ENCODE measurements around the gene SLC3A2. TPM values are rescaled to one million over a fixed set of nuclear protein-coding genes. Genes with fewer than 3 reads are reported as not detected.

SLC3A2 gene
- total RNA-seq, 1 donor from 2014 or later = 147 TPM

GRCh38 chr11:62922653-62923431, 42.1 kb downstream of the SLC3A2 start:
- peaks cover 8% of the 10 kb centered on the region for H3K36me3 Mint-ChIP-seq (ENCODE audit: low read depth, unreplicated experiment)
- peaks cover 25% of the 10 kb centered on the region for H3K4me1 Mint-ChIP-seq (ENCODE audit: unreplicated experiment)
- no peaks in the 10 kb centered on the region for H3K9me3 Mint-ChIP-seq (ENCODE audit: unreplicated experiment)
- peaks cover 13% of the 10 kb centered on the region for H3K27me3 Mint-ChIP-seq (ENCODE audit: unreplicated experiment)
- no peak overlapping the region for H3K27ac Mint-ChIP-seq (ENCODE audit: unreplicated experiment)
- peak overlapping the region; percentile 75 for H3K4me3 Mint-ChIP-seq (ENCODE audit: unreplicated experiment)
- DNase-seq (ENCODE audit: low spot score) = peak; percentile 54
- TF ChIP-seq CTCF (IDR thresholded peaks at IDR 0.05; ENCODE audit: unreplicated experiment) = peak; percentile 38

- H3K27me3 Mint-ChIP-seq (ENCODE audit: unreplicated experiment) = peaks cover 15% of the 10 kb centered on the region
- H3K27ac Mint-ChIP-seq (ENCODE audit: unreplicated experiment) = no peak overlapping the region
- H3K4me3 Mint-ChIP-seq (ENCODE audit: unreplicated experiment) = peak overlapping the region; percentile 73
- H3K36me3 Mint-ChIP-seq (ENCODE audit: low read depth, unreplicated experiment) = peaks cover 8% of the 10 kb centered on the region
- DNase-seq (ENCODE audit: low spot score) = no peak
- peaks cover 35% of the 10 kb centered on the region for H3K4me1 Mint-ChIP-seq (ENCODE audit: unreplicated experiment)
- TF ChIP-seq CTCF (IDR thresholded peaks at IDR 0.05; ENCODE audit: unreplicated experiment) = no peak
- H3K9me3 Mint-ChIP-seq (ENCODE audit: unreplicated experiment) = no peaks in the 10 kb centered on the region
Observed at GRCh38 chr11:62923601-62924411, 43.1 kb downstream of the SLC3A2 start.

- Mint-ChIP-seq H3K4me3 (ENCODE audit: unreplicated experiment) (peak overlapping the region; percentile 80), H3K36me3 (ENCODE audit: low read depth, unreplicated experiment) (peaks cover 3% of the 10 kb centered on the region), H3K4me1 (ENCODE audit: unreplicated experiment) (peaks cover 38% of the 10 kb centered on the region), H3K9me3 (ENCODE audit: unreplicated experiment) (no peaks in the 10 kb centered on the region), H3K27me3 (ENCODE audit: unreplicated experiment) (peaks cover 15% of the 10 kb centered on the region), H3K27ac (ENCODE audit: unreplicated experiment) (no peak overlapping the region)
- no peak for DNase-seq (ENCODE audit: low spot score)
- no peak for TF ChIP-seq CTCF (IDR thresholded peaks at IDR 0.05; ENCODE audit: unreplicated experiment)
Observed at GRCh38 chr11:62925308-62925707, 44.6 kb downstream of the SLC3A2 start.

- Mint-ChIP-seq H3K9me3 (ENCODE audit: unreplicated experiment) (no peaks in the 10 kb centered on the region), H3K4me3 (ENCODE audit: unreplicated experiment) (peak overlapping the region; percentile 80), H3K36me3 (ENCODE audit: low read depth, unreplicated experiment) (peaks cover 7% of the 10 kb centered on the region), H3K27me3 (ENCODE audit: unreplicated experiment) (peaks cover 15% of the 10 kb centered on the region), H3K4me1 (ENCODE audit: unreplicated experiment) (peaks cover 38% of the 10 kb centered on the region), H3K27ac (ENCODE audit: unreplicated experiment) (no peak overlapping the region)
- DNase-seq (ENCODE audit: low spot score) = peak; percentile 38
- no peak for TF ChIP-seq CTCF (IDR thresholded peaks at IDR 0.05; ENCODE audit: unreplicated experiment)
Observed at GRCh38 chr11:62925745-62926679, 45.3 kb downstream of the SLC3A2 start.

All from endothelial cell (in vitro differentiated cells).